GM21390 (cell line): ENCODE results near the gene ZNF473.
"Not testable (repeated sequence)": the region's sequence is repeated elsewhere in the genome, so short reads cannot be mapped to it uniquely, and the experiment has no call there.

ENCODE experiments used
- ATAC-seq: cut with Tn5 transposase; IDR thresholded peaks from one replicate; pipeline ENCODE4 v1.9.1; 2021; ENCODE audit not compliant: unreplicated experiment

Gene ZNF473

GRCh38 chr19:50097884-50098283, 72.1 kb downstream of the ZNF473 start:
- not testable (repeated sequence) for ATAC-seq

- ATAC-seq = not testable (repeated sequence)
Observed at GRCh38 chr19:50098892-50099291, 73.1 kb downstream of the ZNF473 start.

GRCh38 chr19:50099696-50100095, 73.9 kb downstream of the ZNF473 start:
- ATAC-seq = not testable (repeated sequence)

GRCh38 chr19:50100946-50101345, 75.1 kb downstream of the ZNF473 start:
- not testable (repeated sequence) for ATAC-seq
